K562 (cell line): ENCODE results near the gene GAL. TPM values are rescaled to one million over a fixed set of nuclear protein-coding genes. Genes with fewer than 3 reads are reported as not detected.

Experiments
- ATAC-seq: fragments of 200-7000 bp; cut with Tn5 transposase; 3 replicates; pipeline ENCODE4 v1.9.1; 2020; ENCODE audit warnings: moderate library complexity
- BruUV-seq: library from RNA; stranded (reverse); fragments of 400-500 nt; replicated peaks from 2 replicates; lab custom pipeline; 2021; lab: Mats Ljungman, UMichigan
- CTCF ChIA-PET: fragments of 300-600 bp; formaldehyde crosslinking; extraction: SDS; loops from one replicate; lab custom pipeline; 2021; ENCODE audit warnings: low intra/inter-chr PET ratio; lab: Yijun Ruan, JAX
- POLR2A ChIA-PET: fragments of 300-600, 350-650 bp; sonication (Branson Sonifier 250); formaldehyde crosslinking; extraction: SDS; loops from one replicate; lab custom pipeline; 2021; ENCODE audit warnings: antibody characterized with exemption, inconsistent platforms; lab: Yijun Ruan, JAX
- DNase-seq, 4 experiments: peaks; one replicate each; pipeline versions ENCODE4 v3.0.0 to v3.0.0-alpha.2; 2011 to 2018; ENCODE audit warnings: low spot score in 3 of 4, mixed read lengths in 3 of 4; ENCODE audit errors: extremely low read depth in 1 of 4
- FAIRE-seq: peaks from 2 replicates; lab custom pipeline; 2011; peaks lifted over from hg19 to GRCh38; lab: Jason Lieb, UNC
- H2AFZ ChIP-seq: 2 replicates; pipeline ENCODE4 v1.6.0; 2011; ENCODE audit warnings: low read depth, low read length, control low read depth, inconsistent platforms
- H3K27ac ChIP-seq: fragments of 200-600 bp; 3 replicates; pipeline ENCODE4 v1.8.0; 2011; ENCODE audit warnings: low read depth, mild to moderate bottlenecking, control low read depth, inconsistent platforms, low read length, moderate library complexity, mixed read lengths; ENCODE audit errors: extremely low read depth
- H3K27me3 ChIP-seq, 2 experiments: fragments of 300-600 bp in 1 of 2; 2 replicates in 1 of 2; 3 replicates in 1 of 2; pipeline versions ENCODE4 v1.6.0 to v1.8.0; 2011; ENCODE audit warnings: inconsistent platforms in 2 of 2, low read length in 2 of 2, mild to moderate bottlenecking in 1 of 2, mixed read lengths in 1 of 2, moderate library complexity in 1 of 2; ENCODE audit not compliant: control insufficient read depth in 2 of 2, insufficient read depth in 2 of 2
- H3K36me3 ChIP-seq: fragments of 300-600 bp; 3 replicates; pipeline ENCODE4 v1.8.0; 2011; ENCODE audit warnings: mild to moderate bottlenecking, low read length, inconsistent platforms; ENCODE audit not compliant: control insufficient read depth, insufficient read depth
- H3K4me1 ChIP-seq, 2 experiments: fragments of 200-600 bp in 1 of 2; replicated peaks in 1 of 2; 2 replicates in 1 of 2; 3 replicates in 1 of 2; pipeline versions ENCODE4 v1.5.1 to v1.8.0; 2011; ENCODE audit warnings: inconsistent platforms in 2 of 2, low read length in 2 of 2, mild to moderate bottlenecking in 1 of 2, mixed read lengths in 1 of 2, moderate library complexity in 1 of 2; ENCODE audit not compliant: control insufficient read depth in 2 of 2, insufficient read depth in 2 of 2
- H3K4me2 ChIP-seq: 2 replicates; pipeline ENCODE4 v1.6.1; 2011; ENCODE audit warnings: low read length, control low read depth, inconsistent platforms, mixed read lengths; ENCODE audit not compliant: insufficient read depth
- H3K4me3 ChIP-seq: fragments of 200-600 bp; sonication (generic), shearing (Covaris generic); 2 replicates; pipeline ENCODE4 v1.5.1; 2016; ENCODE audit warnings: control low read depth, inconsistent platforms
- H3K79me2 ChIP-seq: fragments of 200-600 bp; 3 replicates; pipeline ENCODE4 v1.8.0; 2011; ENCODE audit warnings: low read length, inconsistent platforms; ENCODE audit not compliant: control insufficient read depth, insufficient read depth
- H3K9ac ChIP-seq, 2 experiments: 2 replicates each; pipeline versions ENCODE4 v1.6.0 to v1.6.1; 2011; ENCODE audit warnings: low read depth in 2 of 2, low read length in 2 of 2, control low read depth in 1 of 2, inconsistent platforms in 1 of 2, mild to moderate bottlenecking in 1 of 2, mixed read lengths in 1 of 2; ENCODE audit not compliant: insufficient read depth in 1 of 2
- H3K9me1 ChIP-seq: one replicate; pipeline ENCODE4 v1.6.0; 2011; ENCODE audit warnings: inconsistent platforms, mild to moderate bottlenecking, low read length, moderate library complexity; ENCODE audit not compliant: control insufficient read depth, insufficient read depth
- H3K9me3 ChIP-seq: replicated peaks from 2 replicates; pipeline ENCODE4 v1.5.1; 2011; ENCODE audit warnings: low read depth, low read length, inconsistent platforms; ENCODE audit not compliant: control insufficient read depth, insufficient read depth
- H4K20me1 ChIP-seq: replicated peaks from 2 replicates; pipeline ENCODE4 v1.6.1; 2011; ENCODE audit warnings: low read length, inconsistent platforms, mixed read lengths; ENCODE audit not compliant: control insufficient read depth, insufficient read depth
- BCOR ChIP-seq: fragments of 450-650 bp; IDR thresholded peaks from 2 replicates; pipeline ENCODE4 v1.6.1; 2016
- CGGBP1 ChIP-seq: fragments of 250-450 bp; sonication (Bioruptor Pico); IDR thresholded peaks from 2 replicates; pipeline ENCODE4 v1.9.0; 2021; ENCODE audit warnings: mild to moderate bottlenecking
- ILF3 ChIP-seq: fragments of 450-650 bp; IDR thresholded peaks from 2 replicates; pipeline ENCODE4 v1.6.1; 2018; ENCODE audit warnings: antibody characterized with exemption, mild to moderate bottlenecking, moderate library complexity, borderline replicate concordance
- POLR2G ChIP-seq: fragments of 200-400 bp; formaldehyde crosslinking; IDR thresholded peaks from 2 replicates; pipeline ENCODE4 v1.6.1; 2017; ENCODE audit warnings: low read depth, mild to moderate bottlenecking, antibody characterized with exemption, low read length, moderate library complexity
- SP2 ChIP-seq: IDR thresholded peaks from 2 replicates; pipeline ENCODE4 v1.6.1; 2011; ENCODE audit warnings: mild to moderate bottlenecking, low read depth, low read length, moderate library complexity; ENCODE audit not compliant: poor library complexity, severe bottlenecking; ENCODE audit errors: extremely low read depth
- STAG1 ChIP-seq: sonication (generic); formaldehyde crosslinking; IDR thresholded peaks from 2 replicates; pipeline ENCODE4 v1.5.0; 2020; ENCODE audit warnings: missing genetic modification reagents, borderline replicate concordance
- STAT6 ChIP-seq: sonication (generic); formaldehyde crosslinking; IDR thresholded peaks from 2 replicates; pipeline ENCODE4 v1.8.1; 2023; ENCODE audit warnings: mild to moderate bottlenecking, missing genetic modification reagents
- TFE3 ChIP-seq: fragments of 450-650 bp; formaldehyde crosslinking; IDR thresholded peaks from 2 replicates; pipeline ENCODE4 v1.4.0; 2020; ENCODE audit warnings: mild to moderate bottlenecking, mixed read lengths
- USF1 ChIP-seq: sonication (generic); formaldehyde crosslinking; IDR thresholded peaks from 2 replicates; pipeline ENCODE4 v1.9.0; 2022; ENCODE audit warnings: mild to moderate bottlenecking, missing genetic modification reagents
- ZKSCAN1 ChIP-seq: fragments of 150-350 bp; IDR thresholded peaks from 2 replicates; pipeline ENCODE4 v1.6.1; 2016; ENCODE audit warnings: low read depth, low read length
- ZNF12 ChIP-seq: sonication (generic); formaldehyde crosslinking; IDR thresholded peaks from 2 replicates; pipeline ENCODE4 v1.4.0; 2020; ENCODE audit warnings: mild to moderate bottlenecking, missing genetic modification reagents
- ZNF197 ChIP-seq: fragments of 200-800 bp; sonication (Bioruptor generic); IDR thresholded peaks from 2 replicates; pipeline ENCODE4 v1.6.1; 2016; ENCODE audit warnings: low read depth, missing genetic modification characterization, missing compliant biosample characterization
- WGBS: fragments of 100-300 bp; shearing (Covaris generic); methylation state at CpG from one replicate; pipeline ENCODE4 v1.1.6; 2016; ENCODE audit warnings: low coverage, mixed read lengths; ENCODE audit not compliant: insufficient coverage; ENCODE audit errors: missing lambda C conversion rate; 5-methylcytosine and 5-hydroxymethylcytosine counted together
- in situ Hi-C: fragments of 300-500 bp; cut with MboI; formaldehyde crosslinking; loops from 4 replicates; pipeline ENCODE4 v1.15.0; 2018; ENCODE audit warnings: inconsistent platforms, mixed read lengths
- intact Hi-C: fragments of 100-400 bp; cut with micrococcal nuclease; formaldehyde crosslinking; loops from 2 replicates; pipeline ENCODE4 v1.14.2; 2022
- polyA plus RNA-seq, 8 experiments: library from polyadenylated mRNA; depleted of rRNA in 4 of 8; stranded (reverse) in 5 of 8; unstranded in 3 of 8; fragments of >200 nt; fragmentation: Nextera tagmentation in 2 of 8; fragmentation: Illumina TruSeq in 1 of 8; extraction: Ambion mirVana in 2 of 8; extraction: Trizol in 1 of 8; gene quantifications; 2 replicates each; pipeline versions ENCODE4 v1.2.1 to v1.2.3, GENCODE V29; 2011 to 2014; ENCODE audit warnings: inconsistent platforms in 1 of 8, missing spikeins in 1 of 8
- total RNA-seq, 7 experiments: library from RNA; depleted of rRNA in 6 of 7; stranded (reverse); fragments of >200 nt in 6 of 7; fragmentation: Illumina TruSeq in 2 of 7; extraction: Trizol in 2 of 7; gene quantifications; 2 replicates each; pipeline versions ENCODE4 v1.2.1 to v1.2.3, GENCODE V29; 2011 to 2021; ENCODE audit warnings: low replicate concordance in 1 of 7

GAL gene
- total and polyA plus RNA-seq, 9 of the 15 experiments (the other 6 are each of a cell fraction or from before 2014, with no cell fraction given), result 10.6 to 119 (median 36.3) TPM

GRCh38 chr11:68687311-68687710, 3.0 kb downstream of the GAL start (continued):
- TF ChIP-seq TFE3 (no peak), CGGBP1 (CRISPR knock-in tag) (no peak), ZKSCAN1 (no peak), ZNF197 (CRISPR knock-in tag) (no peak), STAG1 (CRISPR knock-in tag) (no peak)

- CTCF ChIA-PET, result no interaction called here
- Histone ChIP-seq H3K36me3 (peaks cover 54% of the 10 kb centered on the region), H4K20me1 (no peaks in the 10 kb centered on the region; the same call in 1 of the 2 replicates), H3K4me1 (peaks cover 4 to 35% of the 10 kb centered on the region in 2 experiments; a peak in 3 of 5 replicates), H3K79me2 (peaks cover 10% of the 10 kb centered on the region), H3K9ac (peak overlapping the region in 1 of 2 experiments; percentile 23; a peak in 1 of 4 replicates), H3K27me3 (no peaks in the 10 kb centered on the region), H3K4me3 (no peak overlapping the region), H3K9me1 (no peaks in the 10 kb centered on the region), H3K4me2 (no peak overlapping the region), H3K27ac (no peak overlapping the region), H3K9me3 (no peaks in the 10 kb centered on the region), H2AFZ (no peak overlapping the region)
- intact Hi-C loops, result loop anchor here (5.0 kb wide), 1 partner anchor 61 kb away; no protein-coding TSS in a partner anchor
- FAIRE-seq (no peak), ATAC-seq (no peak), DNase-seq (no peak)
- 98% methylated on average over 7 of the region's 14 CpGs for WGBS
- in situ Hi-C loops, result loop anchor here (25.0 kb wide), 1 partner anchor 1151 kb away; no protein-coding TSS in a partner anchor
- no TSS peak for BruUV-seq
- POLR2A ChIA-PET, result interaction anchor here (0.8 to 3.3 kb wide), 4 partner anchors 9 to 40 kb away, joined by 3 to 17 read pairs (median 4); no protein-coding TSS in a partner anchor
- no peak for TF ChIP-seq ZNF12 (CRISPR knock-in tag)
- TF ChIP-seq ILF3, result no peak
- TF ChIP-seq BCOR, result no peak
- TF ChIP-seq POLR2G, result peak; percentile 41; the same call in 1 of the 2 replicates
- no peak for TF ChIP-seq STAT6 (CRISPR knock-in tag)
- TF ChIP-seq SP2, result no peak
- TF ChIP-seq USF1 (CRISPR knock-in tag), result peak; percentile 10; the same call in 1 of the 2 replicates
Measured at GRCh38 chr11:68687986-68688385, 3.6 kb downstream of the GAL start.
